HG03558 (cell line): ENCODE results near the gene ROCK2.
"Not testable (repeated sequence)": the region's sequence is repeated elsewhere in the genome, so short reads cannot be mapped to it uniquely, and the experiment has no call there.

Experiments used
- ATAC-seq: cut with Tn5 transposase; IDR thresholded peaks from one replicate; pipeline ENCODE4 v1.9.1; 2021; ENCODE audit warnings: moderate number of reproducible peaks; ENCODE audit not compliant: unreplicated experiment; ENCODE audit errors: extremely low read depth

The ROCK2 gene

GRCh38 chr2:11280713-11281112, 63.7 kb downstream of the ROCK2 start:
- ATAC-seq = no peak

DNA sequence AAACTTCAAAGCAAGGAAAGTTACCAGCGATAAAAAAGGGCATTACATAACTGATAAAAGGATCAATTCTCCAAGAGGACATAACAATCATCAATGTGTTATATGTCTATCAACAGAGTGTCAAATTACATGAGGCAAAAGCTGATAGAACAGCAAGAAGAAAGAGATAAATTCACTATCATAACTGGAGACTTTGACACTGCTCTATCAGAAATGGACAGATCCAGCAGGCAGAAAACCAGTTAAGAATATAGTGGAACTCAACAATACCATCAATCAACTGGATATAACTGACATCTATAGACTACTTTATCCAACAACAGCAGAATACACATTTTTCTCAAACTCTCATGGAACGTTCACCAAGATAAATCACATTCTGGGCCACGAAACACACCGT, 65.0 kb downstream of the ROCK2 start:
- ATAC-seq = no peak

DNA sequence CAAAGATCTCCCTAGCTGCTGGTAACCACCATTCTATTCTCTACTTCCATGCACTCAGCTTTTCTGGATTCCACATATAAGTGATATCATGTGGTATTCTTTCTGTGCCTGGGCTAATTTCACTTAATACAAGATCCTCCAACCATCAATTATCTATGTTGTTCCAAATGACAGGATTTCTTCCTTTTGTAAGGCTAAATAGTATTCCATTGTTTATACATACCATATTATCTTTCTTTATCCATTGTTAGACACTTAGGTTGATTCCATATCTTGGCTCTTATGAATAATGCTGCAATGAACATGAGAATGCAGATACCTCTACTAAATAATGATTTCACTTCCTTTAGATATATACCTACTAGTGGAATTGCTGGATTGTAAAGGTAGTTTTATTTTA, 66.2 kb downstream of the ROCK2 start:
- ATAC-seq = no peak

- ATAC-seq = no peak
These were observed 68.5 kb downstream of the ROCK2 start for GRCh38 chr2:11275910-11276309.

DNA sequence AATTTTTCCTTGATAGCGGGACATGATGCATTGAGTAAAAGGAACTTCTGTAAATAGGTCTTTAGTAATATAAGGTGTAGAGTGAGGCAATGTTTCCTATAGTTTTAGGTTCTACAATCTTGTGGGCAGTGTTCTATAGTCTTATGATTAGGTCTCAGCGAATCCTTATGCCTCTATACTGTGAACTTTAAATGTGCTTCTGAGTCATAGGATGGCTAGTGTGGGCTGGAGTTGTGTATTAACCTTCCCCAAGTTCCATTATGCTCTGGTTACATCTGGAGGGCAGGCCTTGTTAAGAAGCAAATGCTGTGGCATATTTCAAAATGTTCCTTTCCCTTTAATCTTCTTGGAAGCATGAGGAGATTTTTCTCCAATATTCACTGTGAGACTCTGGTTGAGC, 73.5 kb downstream of the ROCK2 start:
- ATAC-seq = no peak

GRCh38 chr2:11267931-11268330, 76.5 kb downstream of the ROCK2 start:
- no peak for ATAC-seq

- ATAC-seq = no peak
These were observed 79.6 kb downstream of the ROCK2 start for GRCh38 chr2:11264818-11265217.

GRCh38 chr2:11264007-11264406, 80.4 kb downstream of the ROCK2 start:
- ATAC-seq = no peak

DNA sequence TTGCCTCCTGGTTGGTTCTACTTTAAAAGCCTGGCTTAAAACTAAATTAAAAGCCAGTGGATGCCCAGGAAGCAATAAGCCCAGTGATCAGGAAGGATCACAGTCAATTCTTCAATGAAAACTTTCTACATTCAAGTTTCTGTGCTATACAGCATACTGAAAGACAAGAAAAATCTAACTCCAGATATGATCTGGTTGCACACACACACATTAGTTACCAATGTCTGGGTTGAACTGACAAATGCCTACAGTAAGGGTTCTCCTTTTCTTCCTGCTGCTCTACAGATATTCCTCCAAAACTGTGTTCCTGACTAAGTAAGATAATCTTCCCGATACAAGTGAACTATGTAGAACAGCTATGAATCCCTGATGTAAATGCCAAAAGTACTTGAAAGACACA, 81.3 kb downstream of the ROCK2 start:
- ATAC-seq = no peak

DNA sequence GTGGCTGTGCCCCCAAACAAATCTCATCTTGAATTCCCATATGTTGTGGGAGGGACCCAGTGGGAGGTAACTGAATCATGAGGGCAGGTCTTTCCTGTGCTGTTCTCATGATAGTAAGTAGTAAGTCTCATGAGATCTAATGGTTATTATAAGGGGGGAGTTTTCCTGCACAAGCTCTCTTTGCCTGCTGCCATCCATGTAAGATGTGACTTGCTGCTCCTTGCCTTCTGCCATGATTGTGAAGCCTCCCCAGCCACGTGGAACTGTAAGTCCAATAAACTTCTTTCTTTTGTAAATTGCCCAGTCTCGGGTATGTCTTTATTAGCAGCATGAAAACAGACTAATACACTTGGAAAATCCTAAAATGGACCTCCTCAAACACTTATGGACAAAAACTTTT, 82.0 kb downstream of the ROCK2 start:
- not testable (repeated sequence) for ATAC-seq

GRCh38 chr2:11261564-11261963, 82.9 kb downstream of the ROCK2 start:
- ATAC-seq = not testable (repeated sequence)

- no peak for ATAC-seq
These were observed 83.5 kb downstream of the ROCK2 start for GRCh38 chr2:11260979-11261378.

- ATAC-seq = no peak
These were observed 86.5 kb downstream of the ROCK2 start for GRCh38 chr2:11257964-11258363.

- no peak for ATAC-seq
These were observed 87.4 kb downstream of the ROCK2 start for GRCh38 chr2:11257078-11257477.

GRCh38 chr2:11256166-11256565, 88.3 kb downstream of the ROCK2 start:
- no peak for ATAC-seq

GRCh38 chr2:11254100-11254536, 90.3 kb downstream of the ROCK2 start:
- ATAC-seq = no peak

- ATAC-seq = not testable (repeated sequence)
These were observed 92.0 kb downstream of the ROCK2 start for GRCh38 chr2:11252458-11252857.

DNA sequence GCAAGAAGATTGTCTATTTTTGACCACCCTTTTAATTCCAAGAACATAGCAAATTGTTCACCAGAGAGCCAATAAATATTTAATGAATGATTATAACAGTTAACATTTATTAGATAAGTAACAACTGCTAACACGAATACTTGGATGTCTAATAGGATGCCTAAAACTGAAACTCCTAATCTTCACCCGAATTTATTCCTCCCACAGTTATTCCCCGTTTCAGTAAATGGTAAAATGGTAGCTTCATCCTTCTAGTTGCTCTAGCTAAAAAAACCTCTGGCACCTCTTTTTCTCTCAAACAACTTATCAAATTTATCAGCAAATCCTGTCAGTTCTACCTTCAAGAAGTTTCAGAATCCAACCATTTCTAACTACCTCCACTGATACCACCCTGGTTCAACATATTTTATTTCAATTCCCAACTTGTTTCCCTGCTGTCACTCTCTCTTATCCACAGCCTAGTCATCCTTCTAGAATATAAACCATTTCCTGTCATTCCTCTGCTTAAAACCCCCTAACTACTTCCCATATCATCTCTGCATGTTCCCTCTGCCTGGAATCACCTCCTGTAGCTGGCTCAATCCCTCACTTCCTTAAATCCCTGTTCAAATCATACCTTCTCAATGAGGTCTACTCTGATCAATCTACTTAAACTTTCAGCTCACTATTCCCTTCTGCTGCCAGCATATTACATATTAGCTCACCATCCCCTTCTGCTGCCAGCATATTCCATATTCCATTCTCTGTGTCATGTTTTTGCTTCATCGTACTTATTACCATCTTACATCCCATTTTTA, 93.8 kb downstream of the ROCK2 start:
- no peak for ATAC-seq

- no peak for ATAC-seq
These were observed 99.1 kb downstream of the ROCK2 start for GRCh38 chr2:11245322-11245721.

DNA sequence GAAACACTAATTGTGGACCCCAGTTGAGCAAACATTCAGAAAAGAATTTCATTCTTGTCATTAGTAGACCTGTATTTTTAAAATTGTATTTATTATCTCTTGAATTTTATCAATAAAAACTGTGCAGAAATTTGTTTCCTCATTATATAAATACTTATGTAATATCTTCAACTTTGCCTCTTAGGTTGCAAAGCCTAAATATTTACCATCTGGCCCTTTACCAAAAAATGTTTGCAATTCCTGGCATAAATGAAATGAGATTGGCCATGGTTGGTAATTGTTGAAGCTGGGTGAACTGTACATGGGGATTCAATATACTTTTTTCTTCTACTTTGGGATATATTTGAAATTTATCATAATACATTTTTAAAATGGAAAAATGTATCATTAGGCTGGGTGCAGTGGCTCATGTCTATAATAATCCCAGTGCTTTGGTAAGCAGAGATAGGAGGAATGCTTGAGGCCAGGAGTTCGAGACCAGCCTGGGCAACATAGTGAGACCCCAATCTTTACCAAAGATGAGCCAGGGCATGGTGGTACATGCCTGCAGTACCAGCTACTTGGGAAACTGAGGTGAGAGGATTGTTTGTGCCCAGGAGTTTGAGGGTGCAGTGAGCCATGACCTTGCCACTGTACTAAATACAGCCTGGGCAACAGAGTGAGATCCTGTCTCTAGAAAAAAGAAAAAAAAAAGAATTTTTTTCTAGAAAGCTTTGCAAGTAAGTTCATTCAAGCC, 100.2 kb downstream of the ROCK2 start:
- ATAC-seq = no peak

DNA sequence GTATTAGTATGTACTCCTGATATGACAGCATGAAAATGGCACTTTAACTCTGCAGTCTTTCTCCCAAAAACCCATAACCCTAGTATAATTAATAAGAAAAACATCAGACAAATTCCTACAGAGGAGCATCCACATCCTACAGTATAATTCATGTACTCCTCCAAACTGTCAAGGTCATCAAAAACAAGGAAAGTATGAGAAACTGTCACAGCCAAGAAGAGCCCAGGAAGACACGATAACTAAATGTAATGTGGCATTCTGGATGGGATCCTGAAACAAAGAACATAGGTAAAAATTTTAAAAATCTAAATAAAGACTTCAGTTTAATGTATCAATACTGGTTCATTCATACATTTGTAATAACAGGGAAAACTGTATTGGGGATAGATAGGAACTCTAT, 100.9 kb downstream of the ROCK2 start:
- ATAC-seq = no peak
